Gastroesophageal sphincter (tissue), 4 donors: ENCODE results near the gene HEY2. TPM values are rescaled to one million over a fixed set of nuclear protein-coding genes. Genes with fewer than 3 reads are reported as not detected.
"Not testable (repeated sequence)": the region's sequence is repeated elsewhere in the genome, so short reads cannot be mapped to it uniquely, and the experiment has no call there.

ENCODE experiments used
- ATAC-seq: fragments of 150-250 bp; one replicate; pipeline ENCODE4 v1.9.1; 2016; ENCODE audit warnings: mild to moderate bottlenecking, moderate library complexity
- H3K27ac ChIP-seq, 4 donors: fragments of 200-600 bp; sonication (generic) in 3 of 4; 1 replicate in 3 of 4; 2 replicates in 1 of 4; pipeline ENCODE4 v1.5.1; 2016 to 2019
- H3K27me3 ChIP-seq: fragments of 200-600 bp; sonication (generic); one replicate; pipeline ENCODE4 v1.5.1; 2019
- H3K36me3 ChIP-seq, 2 donors: fragments of 200-600 bp; sonication (generic); one replicate each; pipeline ENCODE4 v1.5.1; 2019; ENCODE audit warnings: control low read depth in 1 of 2
- H3K4me1 ChIP-seq, 3 donors: fragments of 200-600 bp; sonication (generic); 1 replicate in 2 of 3; 2 replicates in 1 of 3; pipeline ENCODE4 v1.5.1; 2016 to 2019; ENCODE audit warnings: control low read depth in 2 of 3
- H3K4me3 ChIP-seq, 2 donors: fragments of 200-600 bp; sonication (generic); one replicate each; pipeline ENCODE4 v1.5.1; 2019; ENCODE audit warnings: mild to moderate bottlenecking in 1 of 2, moderate library complexity in 1 of 2
- H3K9me3 ChIP-seq, 3 donors: fragments of 200-600 bp; sonication (generic); one replicate each; pipeline ENCODE4 v1.5.1; 2017 to 2019; ENCODE audit warnings: control low read depth in 2 of 3
- EP300 ChIP-seq: sonication (generic); formaldehyde crosslinking; IDR thresholded peaks from one replicate; pipeline ENCODE4 v1.6.1; 2017; ENCODE audit warnings: antibody characterized with exemption, mild to moderate bottlenecking
- POLR2A ChIP-seq, 2 donors: fragments of 450-650 bp; IDR thresholded peaks; one replicate each; pipeline ENCODE4 v1.6.1; 2017; ENCODE audit warnings: antibody characterized with exemption in 2 of 2, mild to moderate bottlenecking in 2 of 2, moderate library complexity in 1 of 2
- POLR2AphosphoS5 ChIP-seq: sonication (generic); formaldehyde crosslinking; IDR thresholded peaks from one replicate; pipeline ENCODE4 v1.6.1; 2017; ENCODE audit warnings: antibody characterized with exemption
- WGBS, 2 donors: methylation state at CpG; one replicate each; pipeline ENCODE4 v1.1.5; 2018; ENCODE audit warnings: low coverage in 1 of 2; 5-methylcytosine and 5-hydroxymethylcytosine counted together
- total RNA-seq, 4 donors: library from RNA; depleted of rRNA; stranded (reverse); fragments of >200 nt; gene quantifications; one replicate each; pipeline ENCODE4 v1.1.0, GENCODE V29; 2016
- TF ChIP-seq, protein P1 (sequence below), 4 experiments: fragments of 200-600 bp in 2 of 4; fragments of 450-650 bp in 2 of 4; sonication (generic) in 1 of 4; IDR thresholded peaks; one replicate each; pipeline ENCODE4 v1.5.1; 2017 to 2019; ENCODE audit warnings: antibody characterized with exemption in 4 of 4, mild to moderate bottlenecking in 2 of 4, moderate library complexity in 2 of 4

Gene HEY2
- total RNA-seq, 4 donors from 2014 or later, result 1.1 to 2.3 (median 2.1) TPM

DNA sequence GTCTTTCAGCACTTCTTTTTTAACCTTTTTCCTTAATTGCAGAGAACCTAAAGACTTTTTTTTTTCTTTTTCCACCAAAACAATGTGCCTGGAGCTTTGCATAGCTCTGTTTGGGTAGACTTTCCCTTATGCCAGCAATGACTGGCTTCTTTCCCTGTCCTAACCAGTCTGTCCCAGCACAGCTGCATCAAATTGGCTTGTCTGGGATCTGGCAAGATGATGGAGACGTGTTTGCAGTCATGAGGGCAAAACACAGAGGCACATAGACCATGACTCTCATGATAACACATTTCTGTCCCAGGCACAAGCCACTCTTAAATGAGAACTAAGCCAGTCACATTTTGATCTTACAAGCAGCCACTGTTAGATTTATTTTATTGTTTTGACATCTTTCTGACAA, 16.5 kb downstream of the HEY2 start:
- no peak overlapping the region for H3K4me3 ChIP-seq
- H3K27ac ChIP-seq, result no peak overlapping the region
- no peaks in the 10 kb centered on the region for H3K9me3 ChIP-seq
- H3K4me1 ChIP-seq, result no peaks in the 10 kb centered on the region
- ATAC-seq, result no peak
- 60% methylated on average over 1 of the region's 1 CpG; no CpG with 5 or more reads in 1 of the 2 donors for WGBS, 2 donors
- TF ChIP-seq, protein P1, sequence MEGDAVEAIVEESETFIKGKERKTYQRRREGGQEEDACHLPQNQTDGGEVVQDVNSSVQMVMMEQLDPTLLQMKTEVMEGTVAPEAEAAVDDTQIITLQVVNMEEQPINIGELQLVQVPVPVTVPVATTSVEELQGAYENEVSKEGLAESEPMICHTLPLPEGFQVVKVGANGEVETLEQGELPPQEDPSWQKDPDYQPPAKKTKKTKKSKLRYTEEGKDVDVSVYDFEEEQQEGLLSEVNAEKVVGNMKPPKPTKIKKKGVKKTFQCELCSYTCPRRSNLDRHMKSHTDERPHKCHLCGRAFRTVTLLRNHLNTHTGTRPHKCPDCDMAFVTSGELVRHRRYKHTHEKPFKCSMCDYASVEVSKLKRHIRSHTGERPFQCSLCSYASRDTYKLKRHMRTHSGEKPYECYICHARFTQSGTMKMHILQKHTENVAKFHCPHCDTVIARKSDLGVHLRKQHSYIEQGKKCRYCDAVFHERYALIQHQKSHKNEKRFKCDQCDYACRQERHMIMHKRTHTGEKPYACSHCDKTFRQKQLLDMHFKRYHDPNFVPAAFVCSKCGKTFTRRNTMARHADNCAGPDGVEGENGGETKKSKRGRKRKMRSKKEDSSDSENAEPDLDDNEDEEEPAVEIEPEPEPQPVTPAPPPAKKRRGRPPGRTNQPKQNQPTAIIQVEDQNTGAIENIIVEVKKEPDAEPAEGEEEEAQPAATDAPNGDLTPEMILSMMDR (IDR thresholded peaks at IDR 0.05), result no peak
- TF ChIP-seq POLR2AphosphoS5 (no peak), POLR2A (IDR thresholded peaks at IDR 0.05) (no peak), EP300 (no peak)
- H3K36me3 ChIP-seq, result no peaks in the 10 kb centered on the region
- peaks cover 9% of the 10 kb centered on the region for H3K27me3 ChIP-seq

DNA sequence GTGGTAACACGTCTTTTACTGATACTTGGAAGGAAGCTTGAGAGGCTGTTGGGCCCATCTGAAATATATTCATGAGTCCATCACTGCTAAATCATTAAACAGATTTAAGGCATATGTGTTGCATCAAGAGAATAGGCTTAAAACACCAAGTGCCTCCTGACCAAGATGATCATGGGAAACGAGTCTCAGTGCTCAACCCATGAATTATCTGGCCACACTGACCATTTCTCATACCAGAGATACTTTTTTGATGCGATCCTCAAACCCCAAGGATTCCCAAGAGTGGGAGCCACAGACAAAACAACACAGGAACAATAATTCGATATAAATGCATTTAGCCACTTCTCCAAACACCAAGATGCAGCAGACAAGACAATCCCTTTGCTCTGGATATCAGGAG, 17.2 kb downstream of the HEY2 start:
- H3K4me3 ChIP-seq, result no peak overlapping the region
- TF ChIP-seq, protein P1 (IDR thresholded peaks at IDR 0.05), result no peak
- TF ChIP-seq EP300, result no peak
- TF ChIP-seq POLR2A (IDR thresholded peaks at IDR 0.05), result no peak
- no peak for TF ChIP-seq POLR2AphosphoS5
- 75 to 81% methylated on average over 4 of the region's 4 CpGs for WGBS, 2 donors
- H3K27ac ChIP-seq, result no peak overlapping the region
- H3K4me1 ChIP-seq, result no peaks in the 10 kb centered on the region
- H3K27me3 ChIP-seq, result peaks cover 9% of the 10 kb centered on the region
- no peaks in the 10 kb centered on the region for H3K36me3 ChIP-seq
- no peak for ATAC-seq
- H3K9me3 ChIP-seq, result no peaks in the 10 kb centered on the region

DNA sequence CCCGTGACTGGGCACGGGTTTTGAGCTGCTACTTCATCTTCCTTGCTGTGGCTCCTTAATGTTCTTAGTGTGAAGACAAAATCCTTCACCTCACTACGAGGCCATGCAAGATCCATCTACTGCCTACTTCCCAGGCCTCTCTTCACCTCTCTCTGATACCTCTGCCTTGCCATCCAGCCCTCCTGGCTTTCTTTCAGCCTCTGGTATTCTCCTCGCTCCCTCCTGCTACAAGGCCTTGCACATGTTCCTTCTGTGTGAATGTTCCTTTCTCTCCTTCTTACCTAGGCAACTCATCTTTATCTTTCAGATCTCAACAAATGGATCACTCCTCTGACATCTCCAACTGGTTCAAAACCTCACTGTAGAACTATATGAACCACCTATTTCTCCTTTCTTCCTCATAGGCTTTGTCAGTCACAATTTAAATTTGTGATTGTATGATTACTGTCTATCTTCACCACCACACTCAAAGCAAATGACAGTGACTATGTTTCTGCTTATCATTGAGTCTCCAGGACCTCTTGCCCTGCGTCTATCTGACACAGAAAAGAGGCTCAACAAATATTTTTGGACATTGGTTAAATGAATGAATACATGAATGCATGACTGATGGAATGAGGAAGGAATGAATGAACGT, 19.8 kb downstream of the HEY2 start:
- Histone ChIP-seq H3K27ac (no peak overlapping the region), H3K4me1 (no peaks in the 10 kb centered on the region), H3K4me3 (no peak overlapping the region), H3K36me3 (no peaks in the 10 kb centered on the region), H3K9me3 (no peaks in the 10 kb centered on the region), H3K27me3 (peaks cover 9% of the 10 kb centered on the region)
- TF ChIP-seq, protein P1 (IDR thresholded peaks at IDR 0.05), result no peak
- TF ChIP-seq POLR2AphosphoS5 (no peak), EP300 (no peak), POLR2A (IDR thresholded peaks at IDR 0.05) (no peak)
- 55 to 59% methylated on average over 6 of the region's 6 CpGs for WGBS, 2 donors
- no peak for ATAC-seq

DNA sequence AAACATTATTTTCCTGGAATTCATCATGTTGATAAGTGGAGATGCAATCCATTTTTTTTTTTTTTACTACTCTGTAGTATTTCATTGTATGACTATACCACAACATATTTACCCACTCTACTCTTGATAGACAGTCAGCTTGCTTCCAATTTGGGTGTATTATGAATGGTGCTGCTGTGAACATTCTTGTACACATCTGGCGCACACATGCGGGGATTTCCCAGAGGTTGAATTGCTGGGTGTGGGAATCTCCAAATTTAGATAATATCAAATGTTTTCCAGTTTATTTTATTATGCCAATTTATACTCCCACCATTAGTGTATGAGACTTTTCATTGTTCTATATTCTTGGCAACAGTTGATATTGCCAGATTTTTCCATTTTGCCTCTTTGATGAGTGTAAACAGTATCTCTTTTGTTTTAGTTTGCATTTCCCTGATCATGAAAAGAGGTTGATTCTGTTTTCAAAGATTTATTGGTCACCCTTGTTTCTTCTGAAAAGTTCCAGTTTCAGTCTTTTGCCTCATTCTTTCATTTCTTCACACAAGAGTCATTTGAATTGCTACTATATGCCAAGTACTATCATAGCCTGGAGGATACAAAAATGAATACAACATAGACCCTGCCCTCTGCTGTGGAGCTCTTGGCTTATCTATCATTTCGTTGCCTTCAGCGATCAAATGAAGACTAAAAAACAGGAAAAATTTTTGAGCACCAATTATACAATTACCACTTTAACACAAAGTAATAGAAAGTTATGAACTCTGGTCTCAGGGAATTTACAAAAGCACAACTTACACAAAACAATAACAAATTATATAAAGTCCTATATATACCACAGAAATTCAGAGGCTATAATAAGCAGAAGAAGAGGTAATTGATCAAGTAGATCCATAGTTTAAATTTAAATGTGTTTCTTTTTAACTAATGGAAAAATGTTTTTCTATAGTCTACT, 24.2 kb downstream of the HEY2 start:
- no peaks in the 10 kb centered on the region for H3K9me3 ChIP-seq
- 68 to 79% methylated on average over 4 of the region's 4 CpGs for WGBS, 2 donors
- H3K27ac ChIP-seq, result no peak overlapping the region
- no peaks in the 10 kb centered on the region for H3K4me1 ChIP-seq
- no peaks in the 10 kb centered on the region for H3K27me3 ChIP-seq
- TF ChIP-seq POLR2AphosphoS5 (no peak), EP300 (no peak), POLR2A (IDR thresholded peaks at IDR 0.05) (no peak)
- TF ChIP-seq, protein P1 (IDR thresholded peaks at IDR 0.05), result no peak
- H3K36me3 ChIP-seq, result no peaks in the 10 kb centered on the region
- no peak for ATAC-seq
- no peak overlapping the region for H3K4me3 ChIP-seq

DNA sequence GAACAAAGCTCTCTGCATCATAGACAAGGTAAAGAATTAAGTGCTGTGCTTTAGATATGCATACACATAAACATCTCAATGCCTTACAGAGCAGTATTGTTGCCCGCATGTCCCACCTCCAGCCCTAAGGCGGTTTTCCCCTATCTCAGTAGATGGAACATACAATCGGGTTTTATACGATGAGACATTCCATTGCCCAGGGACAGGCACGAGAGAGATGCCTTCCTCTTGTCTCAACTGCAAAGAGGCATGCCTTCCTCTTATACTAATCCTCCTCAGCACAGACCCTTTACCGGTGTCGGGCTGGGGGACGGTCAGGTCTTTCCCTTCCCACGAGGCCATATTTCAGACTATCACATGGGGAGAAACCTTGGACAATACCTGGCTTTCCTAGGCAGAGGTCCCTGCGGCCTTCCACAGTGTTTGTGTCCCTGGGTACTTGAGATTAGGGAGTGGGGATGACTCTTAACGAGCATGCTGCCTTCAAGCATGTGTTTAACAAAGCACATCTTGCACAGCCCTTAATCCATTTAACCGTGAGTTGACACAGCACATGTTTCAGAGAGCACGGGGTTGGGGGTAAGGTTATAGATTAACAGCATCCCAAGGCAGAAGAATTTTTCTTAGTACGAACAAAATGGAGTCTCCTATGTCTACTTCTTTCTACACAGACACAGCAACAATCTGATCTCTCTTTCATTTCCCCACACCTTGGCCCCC, 26.8 kb downstream of the HEY2 start:
- 74 to 87% methylated on average over 7 to 10 of the region's 14 CpGs for WGBS, 2 donors
- not testable (repeated sequence) for H3K9me3 ChIP-seq, H3K4me1 ChIP-seq, H3K27me3 ChIP-seq, H3K36me3 ChIP-seq, H3K27ac ChIP-seq, ATAC-seq, H3K4me3 ChIP-seq
